MCF 10A (cell line): ENCODE data around the gene OSMR. TPM values are rescaled to one million over a fixed set of nuclear protein-coding genes. Genes with fewer than 3 reads are reported as not detected.

Experiments used
- BruUV-seq: library from RNA; stranded (reverse); fragments of 400-500 nt; replicated peaks from 2 replicates; lab custom pipeline; 2021; lab: Mats Ljungman, UMichigan
- CTCF ChIA-PET: fragments of 300-600 bp; sonication (Branson Sonifier 250); formaldehyde crosslinking; extraction: SDS; loops from one replicate; lab custom pipeline; 2021; ENCODE audit warnings: antibody characterized with exemption, inconsistent platforms; lab: Yijun Ruan, JAX
- POLR2A ChIA-PET: fragments of 300-600, 350-650 bp; sonication (Branson Sonifier 250); formaldehyde crosslinking; extraction: SDS; loops from one replicate; lab custom pipeline; 2020; ENCODE audit warnings: antibody characterized with exemption, inconsistent platforms; lab: Yijun Ruan, JAX
- DNase-seq: peaks from one replicate; pipeline ENCODE4 v3.0.0-alpha.2; 2018; ENCODE audit not compliant: unreplicated experiment
- H3K27ac Mint-ChIP-seq: one replicate; pipeline ENCODE4 v1.8.0; 2022; ENCODE audit warnings: mild to moderate bottlenecking, low read depth, mixed read lengths; ENCODE audit not compliant: unreplicated experiment
- H3K27me3 Mint-ChIP-seq: one replicate; pipeline ENCODE4 v1.8.0; 2022; ENCODE audit warnings: mixed read lengths; ENCODE audit not compliant: insufficient read depth, unreplicated experiment
- H3K36me3 Mint-ChIP-seq: one replicate; pipeline ENCODE4 v1.8.0; 2022; ENCODE audit warnings: mild to moderate bottlenecking, moderate library complexity, mixed read lengths; ENCODE audit not compliant: insufficient read depth, unreplicated experiment
- H3K4me1 Mint-ChIP-seq: one replicate; pipeline ENCODE4 v1.8.0; 2022; ENCODE audit warnings: mixed read lengths; ENCODE audit not compliant: insufficient read depth, unreplicated experiment
- H3K4me3 Mint-ChIP-seq: one replicate; pipeline ENCODE4 v1.8.0; 2022; ENCODE audit warnings: mild to moderate bottlenecking, moderate library complexity, mixed read lengths; ENCODE audit not compliant: unreplicated experiment
- H3K9me3 Mint-ChIP-seq: one replicate; pipeline ENCODE4 v1.8.0; 2022; ENCODE audit warnings: mixed read lengths; ENCODE audit not compliant: unreplicated experiment
- intact Hi-C: fragments of 100-400 bp; cut with micrococcal nuclease; formaldehyde crosslinking; loops from 2 replicates; pipeline ENCODE4 v1.14.1; 2022
- total RNA-seq: library from RNA; stranded (reverse); gene quantifications from 2 replicates; pipeline ENCODE4 v1.2.3, GENCODE V29; 2022
- TF ChIP-seq, protein P1 (sequence below): fragments of 200-600 bp; IDR thresholded peaks from one replicate; pipeline ENCODE4 v1.8.0; 2022; ENCODE audit warnings: antibody characterized with exemption, mild to moderate bottlenecking; ENCODE audit not compliant: unreplicated experiment

The OSMR gene
- total RNA-seq, 1 experiment from 2014 or later = 89.1 TPM

- H3K4me3 Mint-ChIP-seq = no peak overlapping the region
- intact Hi-C loops = loop anchor here (2.0 to 5.0 kb wide), 2 partner anchors 115 to 424 kb away; no protein-coding TSS in a partner anchor
- H3K9me3 Mint-ChIP-seq = no peaks in the 10 kb centered on the region
- no peaks in the 10 kb centered on the region for H3K27me3 Mint-ChIP-seq
- peaks cover 31% of the 10 kb centered on the region for H3K4me1 Mint-ChIP-seq
- BruUV-seq = no TSS peak
- ChIA-PET CTCF (interaction anchor here (0.6 to 19.0 kb wide), 6 partner anchors 9 to 542 kb away, joined by 3 to 250 read pairs (median 16); no protein-coding TSS in a partner anchor), POLR2A (interaction anchor here (0.8 to 1.7 kb wide), 2 partner anchors 249 to 343 kb away, joined by 3 to 9 read pairs; no protein-coding TSS in a partner anchor)
- peak; percentile 93 for DNase-seq
- peak overlapping the region; percentile 47 for H3K27ac Mint-ChIP-seq
- TF ChIP-seq, protein P1, sequence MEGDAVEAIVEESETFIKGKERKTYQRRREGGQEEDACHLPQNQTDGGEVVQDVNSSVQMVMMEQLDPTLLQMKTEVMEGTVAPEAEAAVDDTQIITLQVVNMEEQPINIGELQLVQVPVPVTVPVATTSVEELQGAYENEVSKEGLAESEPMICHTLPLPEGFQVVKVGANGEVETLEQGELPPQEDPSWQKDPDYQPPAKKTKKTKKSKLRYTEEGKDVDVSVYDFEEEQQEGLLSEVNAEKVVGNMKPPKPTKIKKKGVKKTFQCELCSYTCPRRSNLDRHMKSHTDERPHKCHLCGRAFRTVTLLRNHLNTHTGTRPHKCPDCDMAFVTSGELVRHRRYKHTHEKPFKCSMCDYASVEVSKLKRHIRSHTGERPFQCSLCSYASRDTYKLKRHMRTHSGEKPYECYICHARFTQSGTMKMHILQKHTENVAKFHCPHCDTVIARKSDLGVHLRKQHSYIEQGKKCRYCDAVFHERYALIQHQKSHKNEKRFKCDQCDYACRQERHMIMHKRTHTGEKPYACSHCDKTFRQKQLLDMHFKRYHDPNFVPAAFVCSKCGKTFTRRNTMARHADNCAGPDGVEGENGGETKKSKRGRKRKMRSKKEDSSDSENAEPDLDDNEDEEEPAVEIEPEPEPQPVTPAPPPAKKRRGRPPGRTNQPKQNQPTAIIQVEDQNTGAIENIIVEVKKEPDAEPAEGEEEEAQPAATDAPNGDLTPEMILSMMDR = no peak
- H3K36me3 Mint-ChIP-seq = no peaks in the 10 kb centered on the region
Observed at GRCh38 chr5:38806775-38807258, 39.0 kb upstream of the OSMR start.

GRCh38 chr5:38807570-38808483, 38.0 kb upstream of the OSMR start:
- POLR2A ChIA-PET = interaction anchor here (1.2 to 3.3 kb wide), 3 partner anchors 250 to 367 kb away, joined by 3 to 13 read pairs (median 9); no protein-coding TSS in a partner anchor
- H3K4me1 Mint-ChIP-seq = peaks cover 31% of the 10 kb centered on the region
- H3K4me3 Mint-ChIP-seq = no peak overlapping the region
- no TSS peak for BruUV-seq
- no peaks in the 10 kb centered on the region for H3K9me3 Mint-ChIP-seq
- peak overlapping the region; percentile 47 for H3K27ac Mint-ChIP-seq
- intact Hi-C loops = loop anchor here (2.0 to 5.0 kb wide), 3 partner anchors 114 to 425 kb away; partner anchors contain the start of gene LIFR
- peak; percentile 27 for DNase-seq
- H3K27me3 Mint-ChIP-seq = no peaks in the 10 kb centered on the region
- TF ChIP-seq, protein P1 = no peak
- H3K36me3 Mint-ChIP-seq = no peaks in the 10 kb centered on the region
- CTCF ChIA-PET = interaction anchor here (0.6 to 19.0 kb wide), 20 partner anchors 9 to 543 kb away, joined by 3 to 250 read pairs (median 8); no protein-coding TSS in a partner anchor

- H3K27ac Mint-ChIP-seq = no peak overlapping the region
- no peak for DNase-seq
- intact Hi-C loops = loop anchor here (1.0 to 5.0 kb wide), 4 partner anchors 113 to 389 kb away; partner anchors contain the start of gene LIFR
- no TSS peak for BruUV-seq
- H3K4me1 Mint-ChIP-seq = peaks cover 31% of the 10 kb centered on the region
- TF ChIP-seq, protein P1 = no peak
- CTCF ChIA-PET = interaction anchor here (0.6 to 19.0 kb wide), 44 partner anchors 10 to 1491 kb away, joined by 3 to 250 read pairs (median 5); no protein-coding TSS in a partner anchor
- H3K27me3 Mint-ChIP-seq = no peaks in the 10 kb centered on the region
- H3K4me3 Mint-ChIP-seq = no peak overlapping the region
- POLR2A ChIA-PET = interaction anchor here (1.2 to 3.3 kb wide), 3 partner anchors 26 to 368 kb away, joined by 3 to 13 read pairs (median 4); no protein-coding TSS in a partner anchor
- H3K9me3 Mint-ChIP-seq = no peaks in the 10 kb centered on the region
- H3K36me3 Mint-ChIP-seq = no peaks in the 10 kb centered on the region
Observed at GRCh38 chr5:38808666-38809343, 37.0 kb upstream of the OSMR start.
